Lower leg skin (tissue), 3 donors: Measurements from ENCODE around the gene NRXN3.

Source experiments
- CTCF ChIP-seq, 3 donors: fragments of 450-650 bp; IDR thresholded peaks; one replicate each; pipeline ENCODE4 v1.5.1; 2016; ENCODE audit warnings: antibody characterized with exemption in 3 of 3, mild to moderate bottlenecking in 3 of 3, moderate library complexity in 2 of 3
- POLR2A ChIP-seq, 2 donors: fragments of 450-650 bp; IDR thresholded peaks; one replicate each; pipeline ENCODE4 v1.6.1; 2016 to 2017; ENCODE audit warnings: antibody characterized with exemption in 2 of 2, mild to moderate bottlenecking in 1 of 2, moderate library complexity in 1 of 2

- TF ChIP-seq CTCF (IDR thresholded peaks at IDR 0.05) = no peak
- TF ChIP-seq POLR2A (IDR thresholded peaks at IDR 0.05) = no peak
These were observed 463.6 kb downstream of the NRXN3 start for GRCh38 chr14:78633752-78634151.
